Neural cell (in vitro differentiated cells): Measurements from ENCODE around the gene PLEKHM3. TPM values are rescaled to one million over a fixed set of nuclear protein-coding genes. Genes with fewer than 3 reads are reported as not detected.

Experiments
- H2AFZ ChIP-seq: fragments of 200-600, 300-800 bp; sonication (generic), shearing (Covaris generic); 2 replicates; pipeline ENCODE4 v1.6.0; 2014; ENCODE audit warnings: low read depth, mild to moderate bottlenecking, antibody characterized with exemption, low read length, moderate library complexity
- H3F3A ChIP-seq: fragments of 200-600 bp; shearing (Covaris generic); 2 replicates; pipeline ENCODE4 v1.6.1; 2016; ENCODE audit warnings: mild to moderate bottlenecking, moderate library complexity, mixed read lengths, antibody characterized with exemption, low read length; ENCODE audit not compliant: insufficient read depth, poor library complexity, severe bottlenecking
- H3K27ac ChIP-seq: fragments of 200-600, 300-800 bp; sonication (generic), shearing (Covaris generic); 2 replicates; pipeline ENCODE4 v1.5.1; 2014; ENCODE audit warnings: mild to moderate bottlenecking, low read length, moderate library complexity
- H3K27me3 ChIP-seq: fragments of 300-800, 200-600 bp; sonication (generic), shearing (Covaris generic); 2 replicates; pipeline ENCODE4 v1.6.0; 2014; ENCODE audit warnings: mild to moderate bottlenecking, low read depth, low read length, moderate library complexity; ENCODE audit not compliant: insufficient read depth
- H3K36me3 ChIP-seq: fragments of 300-800, 200-600 bp; sonication (generic), shearing (Covaris generic); 2 replicates; pipeline ENCODE4 v1.5.1; 2014; ENCODE audit warnings: mild to moderate bottlenecking, antibody characterized with exemption, low read length, moderate library complexity; ENCODE audit not compliant: insufficient read depth
- H3K4me2 ChIP-seq: fragments of 300-800, 200-600 bp; sonication (generic), shearing (Covaris generic); 2 replicates; pipeline ENCODE4 v1.6.0; 2014; ENCODE audit warnings: mild to moderate bottlenecking, low read length
- H3K4me3 ChIP-seq: fragments of 300-800, 200-600 bp; sonication (generic), shearing (Covaris generic); 2 replicates; pipeline ENCODE4 v1.5.1; 2014; ENCODE audit warnings: mild to moderate bottlenecking, low read length, moderate library complexity
- H3K79me2 ChIP-seq: fragments of 200-600 bp; shearing (Covaris generic); replicated peaks from 2 replicates; pipeline ENCODE4 v1.6.0; 2014; ENCODE audit warnings: mild to moderate bottlenecking, low read length, moderate library complexity; ENCODE audit not compliant: insufficient read depth
- H3K9ac ChIP-seq: fragments of 300-800, 200-600 bp; sonication (generic), shearing (Covaris generic); 2 replicates; pipeline ENCODE4 v1.6.1; 2016; ENCODE audit warnings: mild to moderate bottlenecking, low read length, mixed read lengths
- H3K9me2 ChIP-seq: fragments of 200-600 bp; shearing (Covaris generic); 2 replicates; pipeline ENCODE4 v1.6.1; 2016; ENCODE audit warnings: mild to moderate bottlenecking, low read length, mixed read lengths; ENCODE audit not compliant: insufficient read depth
- H3K9me3 ChIP-seq: fragments of 200-600, 300-800 bp; sonication (generic), shearing (Covaris generic); 2 replicates; pipeline ENCODE4 v1.6.1; 2016; ENCODE audit warnings: mild to moderate bottlenecking, mixed run types, low read length, moderate library complexity, mixed read lengths
- H4K20me1 ChIP-seq: fragments of 200-600 bp; shearing (Covaris generic); 2 replicates; pipeline ENCODE4 v1.6.1; 2016; ENCODE audit warnings: mild to moderate bottlenecking, mixed run types; ENCODE audit not compliant: insufficient read depth
- CTCF ChIP-seq: fragments of 450-650 bp; IDR thresholded peaks from 2 replicates; pipeline ENCODE4 v1.5.1; 2014; ENCODE audit warnings: antibody characterized with exemption, mild to moderate bottlenecking, moderate library complexity; ENCODE audit not compliant: poor library complexity, severe bottlenecking
- EP300 ChIP-seq: fragments of 450-650 bp; conservative IDR thresholded peaks from 2 replicates; pipeline ENCODE4 v1.6.1; 2014; ENCODE audit warnings: antibody characterized with exemption, mild to moderate bottlenecking, moderate library complexity; ENCODE audit not compliant: poor library complexity, severe bottlenecking
- EZH2 ChIP-seq: fragments of 200-600, 300-800 bp; shearing (Covaris generic), sonication (generic); IDR thresholded peaks from 2 replicates; pipeline ENCODE4 v1.6.1; 2014; ENCODE audit warnings: antibody characterized with exemption, low read length, borderline replicate concordance, mild to moderate bottlenecking; ENCODE audit not compliant: insufficient read depth, poor library complexity, severe bottlenecking
- MXI1 ChIP-seq: fragments of 450-650 bp; conservative IDR thresholded peaks from 2 replicates; pipeline ENCODE4 v1.6.1; 2014; ENCODE audit warnings: antibody characterized with exemption, mild to moderate bottlenecking; ENCODE audit not compliant: poor library complexity, severe bottlenecking
- POLR2AphosphoS5 ChIP-seq: IDR thresholded peaks from 2 replicates; pipeline ENCODE4 v1.6.1; 2012
- RAD21 ChIP-seq: fragments of 450-650 bp; conservative IDR thresholded peaks from 2 replicates; pipeline ENCODE4 v1.6.1; 2014; ENCODE audit warnings: antibody characterized with exemption, mild to moderate bottlenecking, moderate library complexity
- REST ChIP-seq: IDR thresholded peaks from 2 replicates; pipeline ENCODE4 v1.6.1; 2012; ENCODE audit warnings: borderline replicate concordance
- SMC3 ChIP-seq: fragments of 450-650 bp; conservative IDR thresholded peaks from 2 replicates; pipeline ENCODE4 v1.6.1; 2014; ENCODE audit warnings: antibody characterized with exemption, mild to moderate bottlenecking, moderate library complexity; ENCODE audit not compliant: poor library complexity
- TAF1 ChIP-seq: IDR thresholded peaks from 2 replicates; pipeline ENCODE4 v1.6.1; 2012; ENCODE audit warnings: low read depth
- polyA plus RNA-seq: library from polyadenylated mRNA; depleted of rRNA; stranded (reverse); fragments of >200 nt; gene quantifications from 2 replicates; pipeline ENCODE4 v1.2.3, GENCODE V29; 2014

PLEKHM3 gene
- polyA plus RNA-seq, 1 donor from 2014 or later: 13.4 TPM

GRCh38 chr2:207810200-207810788, 215.0 kb downstream of the PLEKHM3 start:
- no peak overlapping the region for H3K4me2 ChIP-seq

GRCh38 chr2:207808119-207808518, 217.2 kb downstream of the PLEKHM3 start:
- Histone ChIP-seq H2AFZ (no peak overlapping the region), H3K9ac (no peak overlapping the region), H3K4me3 (no peak overlapping the region), H3K4me2 (no peak overlapping the region), H3K27ac (no peak overlapping the region), H3K9me3 (no peaks in the 10 kb centered on the region), H3K27me3 (no peaks in the 10 kb centered on the region), H3F3A (no peaks in the 10 kb centered on the region), H3K79me2 (no peaks in the 10 kb centered on the region), H3K36me3 (no peaks in the 10 kb centered on the region), H4K20me1 (no peaks in the 10 kb centered on the region), H3K9me2 (no peaks in the 10 kb centered on the region)
- TF ChIP-seq POLR2AphosphoS5 (no peak), SMC3 (no peak), REST (no peak), EP300 (no peak), EZH2 (no peak)

More at GRCh38 chr2:207810200-207810788, 215.0 kb downstream of the PLEKHM3 start:
- Histone ChIP-seq H4K20me1 (no peaks in the 10 kb centered on the region), H3K4me3 (no peak overlapping the region), H3K9me2 (no peaks in the 10 kb centered on the region), H3K9me3 (no peaks in the 10 kb centered on the region), H3K9ac (no peak overlapping the region), H3K79me2 (no peaks in the 10 kb centered on the region), H3K36me3 (no peaks in the 10 kb centered on the region), H2AFZ (no peak overlapping the region), H3F3A (no peaks in the 10 kb centered on the region), H3K27me3 (no peaks in the 10 kb centered on the region), H3K27ac (no peak overlapping the region)
- TF ChIP-seq CTCF (no peak), MXI1 (no peak), TAF1 (no peak), REST (no peak), EZH2 (no peak), RAD21 (no peak), POLR2AphosphoS5 (no peak), SMC3 (no peak), EP300 (no peak)
